CD4-positive, alpha-beta T cell treated with Interferon alpha-2 for 1 hour (primary cell): ENCODE results near the gene NEURL2.
A peak's percentile ranks its signal among the peaks of the same experiment; 100 is the strongest.
"Not testable (repeated sequence)": the region's sequence is repeated elsewhere in the genome, so short reads cannot be mapped to it uniquely, and the experiment has no call there.

Source experiments
- DNase-seq, 2 donors: peaks; one replicate each; pipeline ENCODE4 v3.0.0-alpha.2; 2020 to 2022

Gene NEURL2

DNA sequence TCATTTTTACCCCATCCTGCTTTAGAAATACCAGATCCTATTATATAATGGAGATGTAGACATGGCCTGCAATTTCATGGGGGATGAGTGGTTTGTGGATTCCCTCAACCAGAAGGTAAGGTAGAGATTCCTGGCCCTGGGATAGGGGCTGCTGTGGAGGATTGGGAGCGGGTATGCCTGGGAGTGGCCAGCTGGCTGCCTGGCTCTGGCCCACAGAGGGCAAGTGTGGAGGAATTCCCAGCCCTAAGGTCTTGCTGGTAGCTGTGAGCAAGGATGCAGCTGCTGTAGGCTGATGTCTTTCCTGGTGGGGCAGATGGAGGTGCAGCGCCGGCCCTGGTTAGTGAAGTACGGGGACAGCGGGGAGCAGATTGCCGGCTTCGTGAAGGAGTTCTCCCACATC, 6.7 kb upstream of the NEURL2 start:
- DNase-seq: no peak

DNA sequence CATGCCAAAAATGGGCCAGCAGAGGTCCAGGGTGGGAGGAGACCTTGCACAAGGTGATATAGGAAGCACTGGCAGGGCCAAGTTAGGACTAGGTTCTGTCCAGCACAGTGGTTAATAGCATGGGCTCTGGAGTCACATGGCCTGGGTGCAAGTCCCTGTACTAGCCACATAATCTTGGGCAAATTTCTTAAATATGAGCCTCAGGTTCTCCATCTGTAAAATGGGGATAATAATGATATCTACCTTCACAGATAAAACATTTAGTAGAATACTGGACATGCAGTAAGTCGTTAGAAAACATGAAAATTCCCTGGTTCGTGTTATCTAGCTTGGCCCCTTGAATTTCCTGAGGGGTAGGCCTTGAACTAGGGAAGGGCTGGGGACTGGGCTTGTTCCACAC, 6.3 kb upstream of the NEURL2 start:
- no peak for DNase-seq

DNA sequence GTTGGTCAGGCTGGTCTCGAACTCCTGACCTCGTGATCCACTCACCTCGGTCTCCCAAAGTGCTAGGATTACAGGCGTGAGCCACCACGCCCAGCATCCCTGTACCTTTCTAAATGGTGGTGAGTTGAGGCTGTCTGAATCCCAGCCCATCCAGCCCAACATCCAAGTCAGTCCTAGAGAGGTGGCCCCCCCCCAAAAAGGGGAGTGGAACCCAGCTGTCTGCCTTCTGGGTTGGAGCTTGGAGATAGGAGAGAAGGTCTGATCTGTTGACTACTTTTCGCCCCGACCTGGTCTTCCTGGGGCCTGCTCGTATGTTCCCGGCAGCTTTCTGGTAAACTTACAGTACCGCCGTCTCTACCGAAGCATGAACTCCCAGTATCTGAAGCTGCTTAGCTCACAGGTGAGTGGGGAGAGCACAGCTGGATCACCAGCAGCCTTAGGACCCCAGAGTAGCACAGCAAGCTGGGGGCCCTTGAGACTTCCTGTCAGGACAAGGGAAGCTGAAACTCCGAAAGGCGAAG, 5.7 kb upstream of the NEURL2 start:
- DNase-seq: no peak

GRCh38 chr20:45894797-45895196, 3.8 kb upstream of the NEURL2 start:
- DNase-seq: no peak

DNA sequence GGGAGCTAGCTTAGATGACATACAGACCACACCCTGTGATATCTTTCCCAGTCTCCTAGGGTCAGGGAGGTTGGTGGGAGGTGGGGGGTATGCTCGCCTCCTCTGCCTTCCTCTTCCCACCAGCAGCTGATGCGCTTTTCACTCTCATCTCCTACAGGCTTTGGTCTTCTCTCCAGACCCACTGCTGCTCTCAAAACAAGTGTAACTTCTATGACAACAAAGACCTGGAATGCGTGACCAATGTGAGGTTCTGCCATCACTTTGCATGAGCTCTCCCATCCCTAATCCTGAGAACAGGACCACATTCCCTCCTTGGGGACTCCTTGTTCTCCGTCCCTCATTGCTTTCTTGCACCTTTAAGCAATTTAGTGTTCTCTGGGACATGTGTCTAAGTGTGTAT, 2.8 kb upstream of the NEURL2 start:
- DNase-seq: no peak

DNA sequence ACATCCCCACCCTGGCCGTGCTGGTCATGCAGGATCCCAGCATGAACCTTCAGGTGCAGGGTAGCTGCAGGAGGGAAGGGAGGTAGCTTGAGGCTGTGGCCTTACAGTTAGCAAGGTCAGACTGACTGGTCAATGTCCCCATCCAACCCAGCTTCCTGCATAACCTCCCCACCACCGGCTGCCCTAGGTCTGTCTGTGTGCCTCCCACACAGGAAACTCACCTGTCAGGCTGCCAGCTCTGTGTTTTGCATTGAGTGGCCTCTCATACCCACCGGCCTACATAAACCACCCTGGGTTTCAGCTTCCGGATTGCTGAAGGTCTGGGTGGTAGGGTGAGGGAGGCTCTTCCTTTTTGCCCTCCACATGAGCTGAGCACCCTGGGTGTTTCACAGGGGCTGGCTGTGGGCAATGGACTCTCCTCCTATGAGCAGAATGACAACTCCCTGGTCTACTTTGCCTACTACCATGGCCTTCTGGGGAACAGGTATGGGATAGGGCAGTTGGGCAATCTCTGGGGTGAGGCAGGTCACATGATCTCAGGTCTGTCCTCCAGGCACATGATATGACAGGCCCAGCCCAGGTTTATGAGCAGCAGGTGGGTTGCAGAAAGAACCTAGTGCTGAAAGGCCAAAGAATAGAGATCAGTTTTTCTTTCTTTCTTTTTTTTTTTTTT, 2.0 kb upstream of the NEURL2 start:
- peak in 1 of 2 donors; percentile 40 for DNase-seq

GRCh38 chr20:45892049-45892825, 1.2 kb upstream of the NEURL2 start:
- no peak for DNase-seq

GRCh38 chr20:45890077-45890984, 677 bp downstream of the NEURL2 start:
- peak; percentile 53 to 65 for DNase-seq

GRCh38 chr20:45888681-45889080, 2.3 kb downstream of the NEURL2 start:
- no peak for DNase-seq

GRCh38 chr20:45887346-45887715, 3.7 kb downstream of the NEURL2 start, which contains the start of gene SPATA25:
SPATA25 (minus strand) TSS chr20:45887622; CDS start chr20:45887590, 32 bp downstream.
- no peak for DNase-seq

DNA sequence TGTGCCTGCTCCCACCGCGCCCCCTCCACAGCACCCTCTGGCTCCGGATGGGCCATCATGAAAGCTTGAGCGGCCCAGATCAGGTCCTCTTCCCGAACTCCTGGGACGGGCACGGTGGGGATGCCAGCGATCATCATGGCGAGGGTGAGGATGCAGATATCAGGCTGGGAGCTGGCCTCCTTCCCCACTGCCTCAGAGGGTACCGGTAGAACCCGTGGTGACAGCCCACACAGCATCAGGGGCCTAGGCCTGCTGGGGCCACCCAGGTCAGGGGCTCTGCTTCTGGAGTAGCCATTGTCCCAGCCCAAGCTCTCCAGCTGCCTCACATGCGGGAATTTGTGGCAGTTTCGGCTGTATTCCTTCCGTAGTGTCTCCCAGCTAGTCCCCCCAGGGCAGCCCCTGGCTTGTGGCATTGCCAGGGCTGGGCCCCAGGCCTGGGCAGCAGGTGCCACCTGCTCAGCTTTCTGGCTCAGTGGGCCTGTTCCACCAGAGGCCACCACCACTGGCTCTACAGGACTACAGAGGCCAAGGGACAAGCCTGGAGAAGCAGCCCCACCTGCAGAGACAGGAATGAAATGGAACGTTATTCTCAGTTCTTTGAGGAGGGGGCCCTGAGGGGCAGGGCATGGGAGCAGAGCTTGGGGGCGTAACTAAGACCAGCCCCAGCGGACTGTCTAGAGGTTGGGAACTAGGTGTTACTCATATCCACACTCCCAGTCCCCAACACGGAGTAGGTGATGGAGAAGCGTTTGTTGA, 4.2 kb downstream of the NEURL2 start:
- no peak for DNase-seq

DNA sequence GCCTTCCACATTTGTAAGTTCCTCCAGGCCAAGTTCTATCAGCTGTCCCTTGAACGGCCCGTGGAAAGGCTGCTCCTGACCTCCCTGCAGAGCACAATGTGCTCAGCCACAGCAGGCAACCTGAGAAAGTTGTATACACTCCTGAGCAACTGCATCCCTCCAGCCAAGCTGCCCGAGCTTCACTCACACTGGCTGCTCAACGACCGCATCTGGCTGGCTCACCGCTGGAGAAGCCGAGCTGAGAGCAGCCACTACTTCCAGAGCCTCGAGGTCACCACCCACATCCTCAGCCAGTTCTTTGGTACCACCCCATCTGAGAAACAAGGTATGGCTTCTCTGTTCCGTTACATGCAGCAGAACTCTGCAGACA, 7.9 kb downstream of the NEURL2 start:
- no peak for DNase-seq

GRCh38 chr20:45882469-45883099, 8.4 kb downstream of the NEURL2 start:
- DNase-seq: no peak

GRCh38 chr20:45880988-45881788, 9.8 kb downstream of the NEURL2 start, which contains the start of gene ZSWIM1:
ZSWIM1 (plus strand) TSS chr20:45881227; CDS start chr20:45882593, 1,366 bp downstream.
- peak; percentile 97 to 99 for DNase-seq

GRCh38 chr20:45878076-45878761, 12.8 kb downstream of the NEURL2 start:
- DNase-seq: no peak

DNA sequence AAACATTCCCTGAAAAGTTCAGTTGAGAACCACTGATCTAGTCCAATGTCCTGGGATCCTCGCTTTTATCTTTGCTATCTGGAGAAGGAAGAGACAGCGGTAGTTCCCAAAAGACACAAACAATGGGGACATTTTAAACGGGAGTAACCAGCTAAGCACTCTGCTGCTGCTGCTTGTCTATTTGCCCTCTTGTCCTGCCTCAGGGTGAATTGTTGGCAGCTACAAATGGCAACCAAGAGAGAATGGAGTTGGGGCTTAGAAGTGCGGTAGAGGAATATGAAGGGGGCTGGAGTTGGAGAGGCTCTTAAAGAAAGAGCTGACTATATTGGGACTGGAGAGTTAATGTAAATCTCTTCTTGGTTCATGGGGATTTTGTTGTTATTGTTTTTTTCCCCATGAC, 16.4 kb downstream of the NEURL2 start:
- no peak for DNase-seq

DNA sequence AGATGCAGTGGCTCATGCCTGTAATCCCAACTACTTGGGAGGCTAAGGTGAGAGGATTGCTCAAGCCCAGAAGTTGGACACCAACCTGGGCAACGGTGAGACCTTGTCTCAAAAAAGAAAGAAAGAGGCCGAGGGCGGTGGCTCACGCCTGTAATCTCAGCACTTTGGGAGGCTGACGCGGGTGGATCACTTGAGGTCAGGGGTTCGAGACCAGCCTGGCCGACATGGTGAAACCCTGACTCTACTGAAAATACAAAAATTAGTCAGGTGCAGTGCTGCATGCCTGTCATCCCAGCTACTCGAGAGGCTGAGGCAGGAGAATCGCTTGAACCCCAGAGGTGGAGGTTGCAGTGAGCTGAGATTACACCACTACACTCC, 16.9 kb downstream of the NEURL2 start:
- DNase-seq: not testable (repeated sequence)

DNA sequence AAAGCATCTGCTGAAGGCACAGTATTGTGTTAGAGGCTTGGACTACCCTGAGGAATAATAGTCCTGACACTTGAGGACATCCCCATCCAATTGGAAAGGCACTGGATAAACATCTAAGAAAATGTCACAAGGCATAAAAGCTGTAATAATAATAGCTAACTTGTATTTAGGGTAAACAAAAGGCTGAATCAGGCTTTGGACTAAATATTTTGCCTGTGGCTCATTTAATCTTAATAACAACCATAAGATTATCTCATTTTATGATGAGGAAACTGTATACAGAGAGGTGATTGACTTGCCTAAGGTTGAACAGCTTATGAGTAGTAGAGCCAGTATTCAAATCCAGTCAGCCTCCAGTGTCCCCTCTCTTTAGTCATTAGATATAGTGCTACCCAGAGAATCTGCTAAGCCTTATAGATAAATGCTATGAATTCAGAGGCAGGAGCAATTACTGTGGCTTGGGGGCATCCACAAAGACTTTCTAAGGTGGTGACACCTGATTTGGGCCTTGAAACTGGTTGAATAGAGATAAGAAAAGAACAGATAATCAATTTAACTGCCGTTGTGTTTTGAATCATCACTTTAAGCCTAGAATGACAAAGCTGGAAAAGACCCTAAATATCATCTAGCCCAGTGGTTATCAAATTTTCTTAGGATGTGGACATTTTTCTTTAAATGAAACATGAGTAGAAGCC, 17.5 kb downstream of the NEURL2 start:
- DNase-seq: no peak

GRCh38 chr20:45872626-45873025, 18.4 kb downstream of the NEURL2 start:
- no peak for DNase-seq

- no peak for DNase-seq
Observed at GRCh38 chr20:45867819-45868176, 23.2 kb downstream of the NEURL2 start.
